Umbilical cord (tissue), 2 donors: ENCODE data around the gene HOXD10. TPM values are rescaled to one million over a fixed set of nuclear protein-coding genes. Genes with fewer than 3 reads are reported as not detected.

ENCODE experiments used
- DNase-seq: peaks from one replicate; pipeline ENCODE4 v3.0.0-alpha.2; 2015; ENCODE audit warnings: low spot score
- total RNA-seq: library from RNA; depleted of rRNA; stranded (reverse); fragments of >200 nt; gene quantifications from one replicate; pipeline ENCODE4 v1.2.3, GENCODE V29; 2014; ENCODE audit warnings: low replicate concordance; ENCODE audit not compliant: insufficient read depth

The HOXD10 gene
- total RNA-seq, 1 donor from 2014 or later, result 14.4 TPM

DNA sequence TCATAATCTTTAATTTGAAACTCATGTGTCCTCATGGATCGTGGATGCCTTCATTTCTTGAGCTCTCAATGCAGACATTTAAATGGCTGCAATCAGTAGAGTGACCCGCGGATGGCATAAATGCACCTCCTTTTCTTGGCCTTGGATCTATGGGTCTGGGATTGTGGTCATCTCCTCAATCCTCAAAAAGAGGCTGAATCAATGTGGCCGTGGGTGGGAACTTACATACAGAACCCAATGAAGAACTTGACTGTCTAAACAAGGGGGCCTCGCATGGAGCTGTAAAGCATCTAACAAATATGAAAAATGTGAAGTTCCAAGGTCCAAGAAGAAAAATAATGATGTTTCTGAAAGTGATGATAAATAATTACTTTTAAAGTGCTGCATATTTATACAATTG is 21.2 kb upstream of the HOXD10 start:
- no peak for DNase-seq

DNA sequence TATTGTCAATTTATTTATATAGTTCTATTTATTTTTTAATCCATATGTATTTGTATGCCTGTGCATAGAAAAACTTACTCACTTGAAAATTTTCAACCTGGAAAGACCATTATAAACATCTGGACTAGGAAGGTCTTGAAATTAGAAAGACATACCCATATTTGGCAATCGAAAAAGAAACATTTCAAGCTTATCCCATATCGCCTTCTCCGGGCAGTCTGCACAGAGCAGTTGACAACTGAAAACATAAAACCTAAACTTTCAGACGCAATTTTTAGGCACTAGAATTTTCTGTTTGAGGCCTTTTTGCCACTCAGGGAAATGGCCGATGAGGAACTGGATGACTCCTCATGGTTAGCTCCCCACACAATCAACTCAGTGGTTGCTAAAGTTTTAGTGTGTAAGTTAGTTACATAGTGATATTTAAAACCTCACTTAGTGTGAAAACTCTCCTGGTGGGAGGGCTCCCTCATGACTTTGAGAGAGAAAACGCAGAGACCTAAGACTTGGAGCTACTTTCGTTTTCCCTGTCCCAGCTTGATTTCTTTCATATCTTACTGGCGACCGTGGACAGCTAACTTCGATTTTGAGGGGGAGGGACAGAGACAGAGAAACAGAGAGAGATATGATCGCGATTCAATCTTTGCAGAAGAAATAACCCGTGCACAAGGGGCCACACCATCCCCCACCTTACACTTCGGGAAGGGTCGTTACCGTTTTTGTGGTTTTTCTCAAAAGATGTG is 20.2 kb upstream of the HOXD10 start:
- peak; percentile 38 for DNase-seq

GRCh38 chr2:176096986-176097819 is 19.4 kb upstream of the HOXD10 start:
- DNase-seq, result peak; percentile 84

DNA sequence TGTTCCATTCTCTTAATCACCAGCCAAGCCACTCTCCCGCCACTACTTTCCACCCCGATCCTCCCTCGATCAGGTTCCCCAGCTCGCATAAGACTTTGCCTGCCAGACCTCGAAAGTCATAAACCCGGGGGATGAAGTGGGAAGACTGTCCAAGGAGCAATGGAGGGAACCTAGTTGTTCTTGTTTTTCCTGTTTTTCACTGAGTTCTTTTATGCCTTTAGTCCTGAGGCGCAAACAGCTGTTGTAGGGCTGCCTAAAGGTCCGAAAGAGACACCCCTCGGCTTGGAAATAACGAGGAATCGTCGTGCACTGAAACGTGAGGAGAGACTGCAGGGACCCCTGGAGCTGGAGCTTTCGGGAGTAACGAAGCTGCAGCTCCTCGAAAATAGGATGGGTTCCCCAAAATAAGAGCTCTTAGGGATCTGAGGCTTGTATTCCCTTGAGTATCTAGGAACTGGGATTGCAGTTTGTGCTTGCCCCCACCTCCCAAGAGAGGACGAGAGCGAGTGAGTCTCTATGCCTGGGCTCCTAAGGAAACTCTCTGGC is 18.7 kb upstream of the HOXD10 start:
- DNase-seq, result no peak

GRCh38 chr2:176098366-176099158 is 18.0 kb upstream of the HOXD10 start:
- DNase-seq, result no peak

DNA sequence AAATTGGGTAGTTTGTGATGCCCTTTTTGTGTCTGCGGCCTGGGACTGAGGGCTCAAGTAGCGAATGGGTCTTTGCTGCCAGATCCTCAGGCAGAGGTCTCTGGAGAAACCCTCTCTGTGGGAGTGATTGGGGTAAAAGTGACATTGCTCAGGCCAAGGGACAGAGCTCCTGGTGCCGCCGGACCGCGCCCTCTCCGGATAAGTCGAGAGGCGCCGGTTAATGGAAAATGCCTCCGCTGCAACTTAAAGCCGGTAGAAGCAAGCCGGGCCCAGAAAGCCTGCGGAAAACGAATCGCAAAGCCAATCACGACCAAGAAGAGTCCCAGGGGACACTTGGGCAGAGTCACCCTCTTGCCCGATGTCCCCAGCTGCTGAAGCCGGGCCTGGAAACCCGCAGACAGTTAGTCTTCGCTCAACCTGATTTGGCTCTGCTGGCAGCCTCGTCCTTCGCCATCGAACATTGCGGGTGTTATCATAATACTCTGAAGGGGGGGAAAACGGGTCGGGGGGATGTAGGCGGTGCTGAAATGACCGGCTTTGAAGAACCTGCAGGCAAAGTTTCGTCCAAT is 17.3 kb upstream of the HOXD10 start:
- DNase-seq, result no peak

- no peak for DNase-seq
These were observed 16.6 kb upstream of the HOXD10 start, which contains the start of gene HOXD12 for GRCh38 chr2:176099728-176100546. TSS of gene HOXD12 (plus strand) at chr2:176099795. CDS start at chr2:176099802, 7 bp downstream.

DNA sequence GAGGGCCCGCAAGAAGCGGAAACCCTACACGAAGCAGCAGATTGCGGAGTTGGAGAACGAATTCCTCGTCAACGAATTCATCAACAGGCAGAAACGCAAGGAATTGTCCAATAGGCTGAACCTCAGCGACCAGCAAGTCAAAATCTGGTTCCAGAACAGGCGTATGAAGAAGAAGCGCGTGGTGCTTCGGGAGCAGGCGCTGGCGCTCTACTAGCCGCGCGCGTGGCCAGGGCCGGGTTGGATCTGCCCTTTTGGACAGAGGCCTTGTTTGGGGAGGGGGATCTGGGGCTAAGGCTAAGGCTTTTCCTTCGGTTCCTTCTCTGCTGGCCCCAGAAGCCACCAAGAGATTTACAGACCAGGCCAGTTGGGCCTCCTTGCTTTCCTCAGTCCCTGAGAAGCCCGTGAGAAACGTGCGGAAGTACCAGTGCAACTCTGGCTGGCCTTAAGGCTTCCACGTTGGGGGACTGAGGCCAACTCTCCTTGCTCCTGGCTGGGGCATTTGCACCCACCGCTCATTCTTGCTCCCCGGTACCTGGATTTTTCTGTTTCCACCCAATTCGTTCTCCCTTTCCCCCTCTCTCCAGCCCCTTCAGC is 15.9 kb upstream of the HOXD10 start:
- DNase-seq, result no peak

- DNase-seq, result no peak
These were observed 15.3 kb upstream of the HOXD10 start for GRCh38 chr2:176101216-176101830.

DNA sequence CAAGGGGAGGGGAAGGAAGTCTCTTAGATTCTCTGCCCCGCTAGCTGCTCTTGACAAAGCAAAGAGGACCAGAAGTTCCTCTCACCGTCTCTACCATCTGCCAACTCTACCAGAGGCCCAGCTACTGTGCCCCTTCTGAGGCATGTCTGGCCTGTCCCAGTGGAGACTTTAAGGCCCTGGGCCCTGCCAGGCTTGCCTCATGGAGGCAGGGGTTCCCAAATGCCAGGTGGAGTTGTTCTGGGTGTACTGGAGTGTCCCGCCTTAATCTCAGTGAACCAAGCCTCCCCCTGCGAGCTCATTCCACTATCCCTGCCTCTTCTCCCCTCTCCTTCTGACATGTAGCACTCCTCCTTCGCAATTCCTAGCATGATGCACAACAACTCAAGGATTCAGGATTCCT is 14.7 kb upstream of the HOXD10 start:
- no peak for DNase-seq

GRCh38 chr2:176102309-176102866 is 14.2 kb upstream of the HOXD10 start:
- no peak for DNase-seq

DNA sequence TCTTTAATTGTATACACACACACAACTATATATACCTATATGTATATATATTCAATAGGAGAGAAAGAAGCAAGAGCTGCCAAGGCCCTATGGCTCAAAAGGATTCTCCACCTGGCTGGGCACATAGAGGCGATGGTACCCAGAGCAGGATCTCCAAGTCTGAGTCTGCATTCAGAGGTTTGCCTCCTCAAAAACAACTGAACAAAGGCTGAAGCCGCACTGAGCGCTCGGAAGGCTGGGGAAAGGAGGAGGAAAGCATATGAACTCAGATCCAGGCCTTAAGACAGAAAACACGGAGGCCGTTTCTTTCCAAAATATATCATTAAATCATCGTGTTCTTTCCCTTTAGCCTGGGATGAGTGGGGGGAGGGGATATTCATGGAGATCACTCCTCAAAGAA is 13.4 kb upstream of the HOXD10 start:
- DNase-seq, result peak; percentile 33

GRCh38 chr2:176103742-176104315 is 12.7 kb upstream of the HOXD10 start:
- DNase-seq, result peak; percentile 51

DNA sequence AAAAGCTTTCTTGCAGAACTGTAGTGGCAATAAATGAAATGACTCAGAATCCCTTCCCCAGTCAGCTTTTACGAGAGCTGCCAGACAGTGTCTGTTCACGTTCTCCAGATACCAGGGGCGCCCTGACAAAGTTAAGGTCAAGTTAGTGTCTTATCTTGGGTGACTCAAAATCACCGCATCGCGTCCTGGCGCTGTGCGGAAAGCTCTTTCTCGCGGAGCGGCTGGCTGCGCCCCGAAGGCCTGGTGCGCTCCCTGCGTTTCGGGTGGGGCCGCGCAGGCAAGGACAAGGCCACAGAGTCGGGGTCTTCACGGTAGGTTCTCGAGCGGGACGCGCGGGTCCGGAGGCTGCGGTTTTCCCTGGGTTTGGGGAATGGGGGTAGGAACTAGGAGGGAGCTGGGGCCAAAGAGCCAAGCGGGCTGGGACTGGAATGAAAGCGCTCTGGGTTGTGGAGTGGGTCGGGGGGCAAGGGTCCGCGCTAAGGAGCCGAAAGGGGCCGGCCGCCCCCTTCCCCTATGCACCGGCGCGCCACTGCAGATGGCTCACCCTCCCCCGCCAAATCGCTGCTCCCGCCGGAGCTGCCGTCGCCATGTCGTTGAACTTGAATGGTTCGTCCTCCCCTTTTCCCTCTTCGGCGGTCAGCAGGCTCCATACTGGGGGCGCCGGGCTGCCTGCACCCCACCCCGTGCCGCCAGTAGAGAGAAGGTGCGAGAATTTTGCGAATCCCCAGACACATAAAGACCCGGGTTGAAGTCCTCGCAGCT is 12.1 kb upstream of the HOXD10 start:
- peak; percentile 94 for DNase-seq

- DNase-seq, result peak; percentile 73
These were observed 11.4 kb upstream of the HOXD10 start for GRCh38 chr2:176105078-176105729.

- no peak for DNase-seq
These were observed 10.6 kb upstream of the HOXD10 start for GRCh38 chr2:176105730-176106580.
